ENCODE data around the gene NUP133. TPM values are rescaled to one million over a fixed set of nuclear protein-coding genes. Genes with fewer than 3 reads are reported as not detected.

The NUP133 gene
- total RNA-seq, 1 experiment from 2014 or later, result 59.0 TPM

DNA sequence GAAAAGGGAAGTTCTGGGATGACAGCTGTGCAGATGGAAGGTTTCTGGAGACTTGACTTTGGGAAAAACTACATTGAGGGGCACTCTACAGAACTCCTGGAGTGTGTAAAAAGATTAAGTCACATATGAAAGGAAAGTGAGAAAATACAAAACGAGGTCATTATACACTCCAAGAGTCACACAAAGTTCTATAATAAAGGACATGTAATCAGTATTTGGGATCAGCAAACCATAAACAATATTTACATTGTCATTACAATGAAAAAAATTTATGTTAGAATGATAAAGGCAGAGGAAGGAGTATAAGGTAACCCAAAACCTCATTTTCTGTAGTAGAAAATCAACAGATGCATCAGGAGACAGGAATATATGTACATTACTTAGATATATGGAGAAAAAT, 22.8 kb downstream of the NUP133 start:
- H3K4me3 ChIP-seq (ENCODE audit: low read depth, low read length, poor library complexity, severe bottlenecking), result no peak overlapping the region
- no peak for TF ChIP-seq EZH2 (IDR thresholded peaks at IDR 0.05; ENCODE audit: borderline replicate concordance, low read depth, low read length, poor library complexity, severe bottlenecking)
- TF ChIP-seq, protein P1, sequence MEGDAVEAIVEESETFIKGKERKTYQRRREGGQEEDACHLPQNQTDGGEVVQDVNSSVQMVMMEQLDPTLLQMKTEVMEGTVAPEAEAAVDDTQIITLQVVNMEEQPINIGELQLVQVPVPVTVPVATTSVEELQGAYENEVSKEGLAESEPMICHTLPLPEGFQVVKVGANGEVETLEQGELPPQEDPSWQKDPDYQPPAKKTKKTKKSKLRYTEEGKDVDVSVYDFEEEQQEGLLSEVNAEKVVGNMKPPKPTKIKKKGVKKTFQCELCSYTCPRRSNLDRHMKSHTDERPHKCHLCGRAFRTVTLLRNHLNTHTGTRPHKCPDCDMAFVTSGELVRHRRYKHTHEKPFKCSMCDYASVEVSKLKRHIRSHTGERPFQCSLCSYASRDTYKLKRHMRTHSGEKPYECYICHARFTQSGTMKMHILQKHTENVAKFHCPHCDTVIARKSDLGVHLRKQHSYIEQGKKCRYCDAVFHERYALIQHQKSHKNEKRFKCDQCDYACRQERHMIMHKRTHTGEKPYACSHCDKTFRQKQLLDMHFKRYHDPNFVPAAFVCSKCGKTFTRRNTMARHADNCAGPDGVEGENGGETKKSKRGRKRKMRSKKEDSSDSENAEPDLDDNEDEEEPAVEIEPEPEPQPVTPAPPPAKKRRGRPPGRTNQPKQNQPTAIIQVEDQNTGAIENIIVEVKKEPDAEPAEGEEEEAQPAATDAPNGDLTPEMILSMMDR (conservative IDR thresholded peaks at IDR 0.05; ENCODE audit: low read depth, low read length), result no peak
- ChIA-PET POLR2A (ENCODE audit: low non-redundant PET) (no interaction called here), CTCF (no interaction called here)
- H3K27me3 ChIP-seq (replicated peaks; ENCODE audit: insufficient read depth, low read depth, low read length, poor library complexity), result no peaks in the 10 kb centered on the region
- no peaks in the 10 kb centered on the region for H3K9me3 ChIP-seq (ENCODE audit: low read depth, low read length, poor library complexity, severe bottlenecking)
- DNase-seq (ENCODE audit: low spot score), result no peak
- BruUV-seq (replicated peaks), result no TSS peak
- H3K4me1 ChIP-seq (ENCODE audit: insufficient read depth, low read length, poor library complexity, severe bottlenecking), result no peaks in the 10 kb centered on the region
- no peak overlapping the region for H3K27ac ChIP-seq (ENCODE audit: low read depth, low read length, poor library complexity, severe bottlenecking)
- H3K36me3 ChIP-seq (ENCODE audit: insufficient read depth, low read length, poor library complexity, severe bottlenecking), result peaks cover 49% of the 10 kb centered on the region
- intact Hi-C loops (cut with micrococcal nuclease; ENCODE audit: unreplicated experiment), result no loop called here

DNA sequence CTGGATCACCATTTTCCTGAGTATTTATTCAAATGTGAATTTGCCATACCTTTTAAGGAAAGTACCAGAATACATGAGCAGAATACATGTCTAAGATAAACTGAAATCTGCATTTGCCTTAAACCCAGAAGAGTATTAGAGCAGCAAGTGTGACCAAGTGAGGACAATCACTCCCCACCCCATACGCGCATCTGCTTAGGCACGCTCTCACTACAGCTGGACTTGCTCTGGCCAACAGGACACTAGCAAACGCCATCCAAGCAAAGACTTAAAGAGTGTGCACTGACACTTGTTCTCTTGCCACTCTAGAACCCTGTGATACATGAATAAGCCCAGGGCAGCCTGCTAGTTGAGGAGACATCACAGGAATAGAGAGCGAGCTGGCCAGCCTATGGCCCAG, 25.6 kb downstream of the NUP133 start:
- Histone ChIP-seq H3K36me3 (ENCODE audit: insufficient read depth, low read length, poor library complexity, severe bottlenecking) (peaks cover 40% of the 10 kb centered on the region), H3K4me3 (ENCODE audit: low read depth, low read length, poor library complexity, severe bottlenecking) (no peak overlapping the region), H3K4me1 (ENCODE audit: insufficient read depth, low read length, poor library complexity, severe bottlenecking) (no peaks in the 10 kb centered on the region), H3K27ac (ENCODE audit: low read depth, low read length, poor library complexity, severe bottlenecking) (no peak overlapping the region), H3K9me3 (ENCODE audit: low read depth, low read length, poor library complexity, severe bottlenecking) (no peaks in the 10 kb centered on the region), H3K27me3 (replicated peaks; ENCODE audit: insufficient read depth, low read depth, low read length, poor library complexity) (no peaks in the 10 kb centered on the region)
- intact Hi-C loops (cut with micrococcal nuclease; ENCODE audit: unreplicated experiment), result loop anchor here (1.0 kb wide), 2 partner anchors 224 to 818 kb away; no protein-coding TSS in a partner anchor
- DNase-seq (ENCODE audit: low spot score), result no peak
- no TSS peak for BruUV-seq (replicated peaks)
- CTCF ChIA-PET, result interaction anchor here (0.6 to 1.4 kb wide), 8 partner anchors 9 to 252 kb away, joined by 3 to 16 read pairs (median 4); no protein-coding TSS in a partner anchor
- TF ChIP-seq, protein P1 (conservative IDR thresholded peaks at IDR 0.05; ENCODE audit: low read depth, low read length), result no peak
- TF ChIP-seq EZH2 (IDR thresholded peaks at IDR 0.05; ENCODE audit: borderline replicate concordance, low read depth, low read length, poor library complexity, severe bottlenecking), result no peak
- POLR2A ChIA-PET (ENCODE audit: low non-redundant PET), result no interaction called here

DNA sequence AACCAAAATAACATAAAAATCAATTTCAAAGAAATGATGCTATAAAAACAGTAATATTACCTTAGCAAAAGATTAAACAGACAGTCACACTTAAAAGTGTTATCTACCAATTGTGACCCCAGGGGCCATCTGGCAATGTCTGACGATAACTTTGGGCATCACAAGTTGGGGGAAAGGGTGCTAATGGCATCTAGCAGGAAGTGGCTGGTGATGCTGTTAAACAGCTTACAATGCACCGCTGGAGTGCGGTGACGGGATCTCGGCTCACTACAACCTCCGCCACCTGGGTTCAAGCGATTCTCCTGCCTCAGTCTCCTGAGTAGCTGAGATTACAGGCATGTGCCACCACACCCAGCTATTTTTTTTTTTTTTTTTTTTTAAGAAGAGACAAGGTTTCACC, 27.6 kb downstream of the NUP133 start:
- no peaks in the 10 kb centered on the region for H3K9me3 ChIP-seq (ENCODE audit: low read depth, low read length, poor library complexity, severe bottlenecking)
- ChIA-PET CTCF (interaction anchor here (1.0 kb wide), 1 partner anchor 816 kb away, joined by 3 read pairs; no protein-coding TSS in a partner anchor), POLR2A (ENCODE audit: low non-redundant PET) (no interaction called here)
- H3K27me3 ChIP-seq (replicated peaks; ENCODE audit: insufficient read depth, low read depth, low read length, poor library complexity), result no peaks in the 10 kb centered on the region
- BruUV-seq (replicated peaks), result no TSS peak
- H3K27ac ChIP-seq (ENCODE audit: low read depth, low read length, poor library complexity, severe bottlenecking), result no peak overlapping the region
- H3K36me3 ChIP-seq (ENCODE audit: insufficient read depth, low read length, poor library complexity, severe bottlenecking), result peaks cover 41% of the 10 kb centered on the region
- H3K4me1 ChIP-seq (ENCODE audit: insufficient read depth, low read length, poor library complexity, severe bottlenecking), result no peaks in the 10 kb centered on the region
- DNase-seq (ENCODE audit: low spot score), result no peak
- intact Hi-C loops (cut with micrococcal nuclease; ENCODE audit: unreplicated experiment), result loop anchor here (2.0 kb wide), 1 partner anchor 216 kb away; no protein-coding TSS in a partner anchor
- no peak for TF ChIP-seq EZH2 (IDR thresholded peaks at IDR 0.05; ENCODE audit: borderline replicate concordance, low read depth, low read length, poor library complexity, severe bottlenecking)
- TF ChIP-seq, protein P1 (conservative IDR thresholded peaks at IDR 0.05; ENCODE audit: low read depth, low read length), result no peak
- no peak overlapping the region for H3K4me3 ChIP-seq (ENCODE audit: low read depth, low read length, poor library complexity, severe bottlenecking)
